GM21723 (cell line): ENCODE measurements around the gene SHANK3.

Experiments used
- ATAC-seq: cut with Tn5 transposase; IDR thresholded peaks from one replicate; pipeline ENCODE4 v1.9.1; 2021; ENCODE audit warnings: mild to moderate bottlenecking, moderate library complexity; ENCODE audit not compliant: unreplicated experiment

Gene SHANK3

DNA sequence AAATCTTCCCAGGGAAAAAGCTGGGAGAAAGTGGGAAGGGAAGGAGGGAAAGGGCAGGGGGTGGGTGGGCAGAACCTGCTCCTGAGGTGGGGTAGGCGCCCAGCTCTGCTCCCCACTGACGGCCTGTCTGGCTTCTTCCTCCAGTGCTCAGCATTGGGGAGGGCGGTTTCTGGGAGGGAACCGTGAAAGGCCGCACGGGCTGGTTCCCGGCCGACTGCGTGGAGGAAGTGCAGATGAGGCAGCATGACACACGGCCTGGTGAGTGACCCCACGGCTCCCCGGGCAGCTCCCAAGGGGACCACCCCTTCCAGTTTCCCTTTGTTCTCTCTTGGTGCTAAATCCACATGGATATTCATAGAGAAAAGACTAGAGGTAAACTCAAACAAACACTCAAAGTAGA, 25.9 kb downstream of the SHANK3 start:
- ATAC-seq, result no peak

DNA sequence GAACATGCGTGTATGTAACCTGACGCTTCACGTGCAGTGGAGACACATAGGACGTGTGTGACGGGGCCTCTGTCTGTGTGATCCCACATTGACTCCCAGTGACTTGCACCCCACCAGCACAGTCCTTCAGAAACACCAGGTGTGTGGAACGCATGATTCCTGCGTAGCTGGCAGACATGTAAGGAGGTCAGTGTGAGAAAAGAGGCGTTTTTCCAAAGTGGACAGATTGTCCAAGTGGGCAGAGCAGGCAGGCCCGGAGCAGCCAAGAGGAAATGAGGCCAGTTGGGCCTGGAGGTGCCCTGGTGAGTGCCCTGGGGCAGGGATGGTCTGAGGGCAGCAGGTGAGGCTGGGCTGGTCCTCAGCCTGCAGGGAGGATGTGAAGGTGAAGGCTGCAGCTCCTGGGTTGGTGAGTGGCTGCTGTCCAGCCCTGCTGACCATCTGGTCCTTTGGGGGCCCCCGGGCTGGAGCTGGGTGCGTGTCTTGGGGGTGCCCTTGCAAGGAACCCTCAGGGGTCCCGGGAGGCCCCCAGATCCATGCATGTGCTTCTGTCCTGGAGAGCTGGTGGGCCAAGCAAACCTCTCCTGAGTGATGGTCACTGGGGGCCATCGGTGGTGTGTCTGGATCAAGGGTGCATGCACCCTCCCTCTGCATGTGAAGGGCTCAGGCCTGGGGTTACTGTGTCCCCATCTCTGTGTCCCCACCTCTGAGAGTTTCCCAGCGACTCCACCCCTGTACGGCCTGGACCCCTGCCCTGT, 26.6 kb downstream of the SHANK3 start:
- no peak for ATAC-seq

DNA sequence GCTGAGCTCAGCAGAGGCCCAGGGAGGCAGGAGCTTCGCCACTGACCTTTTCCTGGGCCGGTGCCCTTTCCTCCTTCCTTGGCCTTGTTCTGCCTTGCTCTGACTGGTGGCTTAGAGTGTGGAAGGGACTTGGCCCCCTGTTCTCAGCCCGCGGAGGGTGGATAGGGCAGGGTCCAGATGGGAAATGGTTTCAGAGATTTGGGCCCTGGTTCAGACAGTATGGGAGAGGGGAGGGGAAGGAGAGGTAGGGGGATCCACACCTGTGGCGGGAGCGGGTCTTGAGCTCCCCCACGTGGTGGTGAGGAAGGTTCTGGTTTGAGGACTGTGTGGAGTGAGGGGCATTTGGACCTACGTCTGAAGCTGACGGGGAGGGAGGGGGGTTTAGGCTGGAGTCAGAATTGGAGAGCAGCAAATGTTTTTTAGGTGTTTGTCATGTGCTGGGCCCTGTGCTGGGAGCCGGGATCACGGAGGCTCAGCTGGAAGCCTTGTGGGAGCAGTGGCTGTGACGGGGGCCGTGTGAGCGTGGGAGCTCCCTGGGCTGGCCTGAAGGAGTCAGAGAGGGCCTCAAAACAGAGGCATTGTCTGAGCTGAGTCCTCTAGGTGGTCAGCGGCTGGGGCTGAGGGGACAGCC, 27.2 kb downstream of the SHANK3 start:
- ATAC-seq, result no peak

DNA sequence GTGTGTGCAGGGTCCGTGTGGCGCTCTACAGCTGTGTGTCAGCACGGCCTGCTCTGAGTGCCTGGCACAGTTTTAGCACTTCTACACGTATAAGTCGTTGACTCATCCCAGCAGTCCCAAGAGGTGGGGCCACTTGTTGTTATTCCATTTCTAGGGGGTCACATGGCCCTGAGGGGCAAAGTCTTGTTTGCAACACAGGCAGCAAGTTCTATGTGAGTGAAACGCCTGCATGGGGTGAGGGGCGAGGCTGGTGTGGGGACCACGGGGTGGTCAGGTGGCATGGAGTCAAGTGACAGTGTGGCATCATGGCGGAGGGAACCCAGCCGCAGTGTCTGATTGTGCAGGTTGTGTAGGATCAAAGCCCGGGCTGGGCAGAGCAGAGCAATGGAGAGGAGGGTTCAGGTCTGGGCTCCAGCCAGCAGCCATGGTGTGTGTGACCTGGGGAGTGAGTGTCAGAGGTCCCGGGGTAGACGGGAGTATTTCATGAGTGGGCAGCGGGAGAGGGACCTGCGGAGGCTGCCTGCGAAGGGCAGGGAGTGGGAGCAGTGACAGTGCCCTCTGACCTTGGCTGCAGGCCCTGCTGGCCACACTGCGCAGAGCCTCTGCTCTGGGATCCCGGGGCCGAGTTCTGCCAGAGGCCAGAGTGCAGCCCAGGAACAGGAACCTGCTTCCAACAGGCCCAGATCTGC, 27.9 kb downstream of the SHANK3 start:
- no peak for ATAC-seq

DNA sequence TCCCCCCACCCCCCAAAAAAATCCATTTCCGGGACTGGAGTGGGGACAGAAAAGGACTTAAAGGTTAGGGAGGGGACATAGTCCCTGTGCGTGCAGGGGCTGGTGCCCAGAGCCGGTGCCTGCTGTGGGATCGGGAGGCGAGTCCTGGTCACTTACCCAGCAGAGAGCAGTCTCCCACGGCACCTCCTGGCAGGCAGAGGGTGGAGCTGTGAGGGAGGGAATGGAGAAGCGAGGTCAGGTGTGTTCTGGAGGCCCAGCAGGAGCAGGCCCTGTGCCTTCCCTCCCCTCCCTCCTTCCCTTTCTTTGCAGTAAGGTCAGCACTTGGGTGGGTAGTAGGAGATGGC, 28.4 kb downstream of the SHANK3 start:
- no peak for ATAC-seq

DNA sequence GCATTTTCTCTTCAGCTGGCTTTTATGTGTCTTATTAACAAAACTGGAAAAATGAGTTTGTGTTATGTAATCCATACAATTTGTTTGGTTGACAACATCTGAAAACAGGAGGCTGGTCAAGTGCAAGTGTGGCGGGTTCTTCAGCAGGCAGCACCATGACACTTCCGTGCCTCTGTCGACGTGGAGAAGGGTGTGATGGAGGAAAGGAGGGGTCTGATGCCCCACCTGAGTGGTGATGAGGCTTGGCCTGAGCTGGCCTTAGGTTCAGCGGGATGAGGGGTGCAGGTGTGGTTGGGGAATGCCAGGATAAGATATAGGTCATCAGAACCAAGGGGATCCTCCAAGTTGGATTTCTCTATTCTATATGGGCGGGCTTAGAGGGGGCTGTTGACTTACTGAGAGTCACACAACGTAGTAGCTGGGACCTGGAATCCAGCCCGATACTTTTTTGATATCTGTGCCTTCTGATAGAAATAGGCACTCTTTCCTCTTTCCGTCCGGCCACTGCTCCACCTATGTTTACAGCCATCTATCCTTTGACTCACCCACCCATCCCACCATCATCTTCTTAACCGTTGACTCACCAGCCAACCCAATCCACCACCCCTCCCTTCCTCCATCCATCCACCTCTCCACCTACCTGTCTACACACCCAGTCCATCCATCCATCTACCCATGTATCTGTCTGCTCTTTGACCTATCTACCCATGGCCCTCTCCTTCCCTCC, 29.0 kb downstream of the SHANK3 start:
- ATAC-seq, result no peak

DNA sequence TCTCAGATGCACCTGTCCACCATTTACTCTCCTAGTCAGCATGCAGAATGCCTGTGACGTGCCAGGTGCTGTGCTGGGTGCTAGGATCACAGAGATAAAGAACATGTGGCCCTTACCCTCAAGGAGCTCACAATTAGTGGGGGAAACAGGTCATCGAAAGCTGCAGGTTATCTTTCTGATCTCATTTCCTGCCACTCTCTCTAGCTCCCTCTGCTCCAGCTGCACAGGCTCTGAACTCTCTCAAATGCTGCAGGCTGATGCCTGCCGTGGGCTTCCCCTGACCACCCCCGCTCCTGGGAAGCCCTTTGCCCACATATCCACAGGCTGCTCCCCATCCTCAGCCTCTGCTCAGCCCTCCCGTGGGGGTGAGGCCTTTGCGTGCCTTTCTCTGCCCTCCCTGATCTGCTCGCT, 29.6 kb downstream of the SHANK3 start:
- ATAC-seq, result no peak

DNA sequence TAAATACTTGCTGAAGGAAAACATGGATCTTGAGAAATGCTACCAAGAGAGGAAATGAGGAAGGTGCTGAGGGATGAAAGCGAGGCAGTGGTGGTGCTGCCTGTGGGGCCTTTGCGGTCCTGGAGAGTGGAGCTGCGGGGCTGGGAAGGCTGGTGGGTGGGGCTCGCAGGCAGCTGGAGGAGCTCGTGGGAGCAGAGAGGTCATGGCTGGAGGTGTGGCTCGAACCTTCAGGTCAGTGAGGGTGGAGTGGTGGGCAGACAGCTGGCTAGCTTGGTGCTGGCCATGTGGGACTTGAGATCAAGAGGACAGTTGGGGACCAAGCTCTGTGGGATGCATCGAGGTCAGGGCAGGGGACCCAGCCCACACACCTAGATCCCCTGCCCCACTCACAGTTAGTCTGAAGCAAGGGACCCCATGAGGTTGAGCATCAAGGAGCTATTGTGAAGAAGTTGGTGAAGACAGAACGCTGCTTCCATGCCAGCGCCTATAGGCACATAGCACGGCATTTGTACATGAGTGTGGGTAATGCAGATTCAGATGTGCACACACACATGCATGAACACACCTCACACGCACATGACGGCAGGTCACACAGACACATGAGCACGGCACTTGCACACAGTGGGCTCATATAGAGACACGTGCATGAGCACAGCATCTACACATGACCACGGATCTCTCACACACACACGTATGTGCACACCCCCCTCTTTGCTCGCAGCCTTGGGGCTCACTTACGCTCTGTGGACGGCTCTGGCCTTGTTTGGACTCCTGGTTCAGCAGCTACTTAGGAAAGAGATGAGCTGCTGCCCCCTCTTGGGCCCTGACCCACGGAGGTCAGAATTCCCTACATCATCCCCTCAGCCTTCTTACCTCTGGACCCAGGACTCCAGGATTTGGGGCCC, 30.4 kb downstream of the SHANK3 start:
- no peak for ATAC-seq

DNA sequence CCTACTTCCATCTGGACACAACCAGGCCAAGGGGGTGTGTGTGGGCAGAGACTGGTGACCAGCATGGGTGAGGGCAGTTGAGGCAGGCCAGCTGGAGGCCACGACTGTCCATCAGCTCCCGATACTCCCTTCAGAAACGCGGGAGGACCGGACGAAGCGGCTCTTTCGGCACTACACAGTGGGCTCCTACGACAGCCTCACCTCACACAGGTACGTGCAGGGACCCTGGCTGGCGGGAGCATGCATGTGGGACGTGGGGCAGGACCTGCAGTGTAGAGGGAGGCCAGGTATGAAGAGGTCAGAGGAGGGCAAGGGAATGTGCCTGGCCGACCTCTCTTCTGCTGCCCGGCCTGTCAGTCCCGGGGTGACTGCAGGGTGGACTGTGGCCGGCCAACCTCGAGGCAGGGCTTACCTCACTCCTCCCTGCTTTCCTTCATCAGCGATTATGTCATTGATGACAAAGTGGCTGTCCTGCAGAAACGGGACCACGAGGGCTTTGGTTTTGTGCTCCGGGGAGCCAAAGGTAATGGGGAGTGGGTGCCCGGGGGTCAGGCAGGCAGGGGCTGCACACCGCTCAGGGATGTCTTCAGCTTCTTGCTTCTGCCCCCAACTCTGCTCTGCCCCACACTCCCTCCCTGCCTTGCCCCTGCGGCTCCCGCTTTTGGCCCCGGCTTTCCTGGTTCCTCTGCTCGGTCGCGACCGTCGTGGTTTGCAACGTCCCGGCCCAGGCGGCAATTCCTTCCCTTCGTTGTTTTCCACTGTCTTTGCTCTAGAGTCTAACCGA, 31.3 kb downstream of the SHANK3 start:
- no peak for ATAC-seq

DNA sequence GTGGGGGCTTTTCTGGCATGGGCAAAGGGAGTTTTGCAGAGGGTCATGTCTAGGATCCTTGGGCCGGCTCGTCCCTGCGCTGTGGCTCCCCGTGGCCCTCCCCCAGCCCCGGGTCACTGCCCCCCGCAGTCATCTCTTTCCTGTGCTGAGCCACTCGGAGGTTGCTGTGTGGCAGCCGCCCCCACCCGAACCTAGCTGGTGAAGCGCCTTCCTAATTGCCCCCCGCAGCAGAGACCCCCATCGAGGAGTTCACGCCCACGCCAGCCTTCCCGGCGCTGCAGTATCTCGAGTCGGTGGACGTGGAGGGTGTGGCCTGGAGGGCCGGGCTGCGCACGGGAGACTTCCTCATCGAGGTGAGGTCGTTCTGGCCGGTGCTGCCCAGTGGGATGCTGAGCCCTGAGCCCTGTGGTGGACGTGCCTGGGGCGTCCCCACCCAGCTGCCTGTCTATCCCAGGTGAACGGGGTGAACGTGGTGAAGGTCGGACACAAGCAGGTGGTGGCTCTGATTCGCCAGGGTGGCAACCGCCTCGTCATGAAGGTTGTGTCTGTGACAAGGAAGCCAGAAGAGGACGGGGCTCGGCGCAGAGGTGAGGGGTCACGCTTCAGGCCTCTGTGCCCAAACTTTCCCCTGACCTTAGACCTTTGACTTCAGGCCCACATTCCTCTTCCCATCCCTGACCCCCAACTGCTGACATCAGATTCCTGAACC, 32.0 kb downstream of the SHANK3 start:
- no peak for ATAC-seq

DNA sequence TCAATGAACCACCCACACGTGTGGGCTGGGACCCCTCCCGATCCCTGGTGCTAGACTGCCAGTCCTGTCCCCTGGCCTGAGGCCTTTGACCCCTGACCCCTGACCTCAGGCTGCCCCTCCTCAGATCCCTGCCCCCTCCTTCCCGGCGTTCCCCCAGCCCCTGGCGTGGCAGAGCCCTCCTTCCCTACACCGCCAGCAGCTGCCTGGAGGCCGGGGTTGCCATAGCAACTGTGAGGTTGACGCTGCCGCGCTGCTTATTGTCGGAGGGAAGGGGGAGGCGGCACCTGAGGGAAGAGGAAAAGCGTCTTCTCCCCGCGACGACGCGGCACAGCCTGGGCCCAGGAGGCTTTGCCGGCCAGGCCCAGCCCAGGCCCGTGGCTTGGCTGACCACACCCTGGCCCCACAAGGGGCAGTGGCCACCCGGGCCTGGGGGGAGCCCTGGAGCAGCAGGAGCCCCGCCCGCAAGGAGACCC, 32.6 kb downstream of the SHANK3 start:
- ATAC-seq, result no peak

DNA sequence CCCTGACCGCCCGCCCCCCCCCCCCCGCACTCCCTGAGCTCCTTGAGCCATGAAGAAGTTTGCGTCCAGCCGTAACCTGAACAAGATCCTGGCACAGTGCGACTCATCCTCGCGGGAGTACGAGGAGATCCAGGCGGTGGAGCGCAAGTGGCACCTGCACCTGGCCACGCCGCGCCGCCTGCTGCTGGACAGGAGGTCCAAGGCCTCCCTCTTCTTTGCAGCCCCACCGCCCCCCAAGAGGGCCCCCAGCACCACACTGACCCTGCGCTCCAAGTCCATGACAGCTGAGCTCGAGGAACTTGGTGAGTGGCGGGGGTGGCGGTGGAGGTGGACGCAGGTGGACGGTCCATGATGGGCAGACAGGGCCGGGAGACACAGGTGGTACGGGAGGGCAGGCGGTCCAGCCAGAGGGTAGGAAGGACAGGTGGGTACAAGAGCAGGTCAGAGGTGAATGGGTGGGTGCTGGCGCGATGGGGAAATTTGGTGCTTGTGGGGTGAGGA, 33.3 kb downstream of the SHANK3 start:
- no peak for ATAC-seq

DNA sequence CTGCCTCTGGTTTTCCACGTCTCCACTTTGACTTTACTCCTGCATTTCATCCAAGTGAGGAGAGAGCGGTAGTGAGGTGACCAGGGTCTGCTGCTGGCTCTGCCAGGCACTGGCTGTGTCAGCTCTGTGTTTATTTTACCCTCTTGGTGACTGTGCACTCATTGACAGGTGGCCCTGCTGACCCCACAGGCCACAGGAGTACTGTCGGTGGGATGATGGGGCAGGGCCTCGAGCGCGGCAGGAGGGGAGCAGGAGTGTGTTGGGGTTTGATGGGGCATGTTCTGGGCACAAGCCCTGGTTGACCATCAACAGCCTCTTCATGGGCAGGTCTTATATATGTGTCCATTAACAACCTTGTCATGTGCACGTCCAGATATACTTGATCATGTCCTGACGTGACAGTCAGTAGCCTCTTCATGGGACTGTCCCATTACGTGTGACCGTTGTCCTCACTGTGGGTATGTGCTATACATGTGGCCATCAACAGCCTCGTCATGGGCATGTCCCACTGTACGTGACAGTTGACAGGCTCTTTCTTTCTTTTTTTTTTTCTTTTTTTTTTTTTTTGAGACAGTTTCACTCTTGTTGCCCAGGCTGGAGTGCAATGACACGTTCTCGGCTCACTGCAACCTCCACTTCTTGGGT, 34.0 kb downstream of the SHANK3 start:
- no peak for ATAC-seq

DNA sequence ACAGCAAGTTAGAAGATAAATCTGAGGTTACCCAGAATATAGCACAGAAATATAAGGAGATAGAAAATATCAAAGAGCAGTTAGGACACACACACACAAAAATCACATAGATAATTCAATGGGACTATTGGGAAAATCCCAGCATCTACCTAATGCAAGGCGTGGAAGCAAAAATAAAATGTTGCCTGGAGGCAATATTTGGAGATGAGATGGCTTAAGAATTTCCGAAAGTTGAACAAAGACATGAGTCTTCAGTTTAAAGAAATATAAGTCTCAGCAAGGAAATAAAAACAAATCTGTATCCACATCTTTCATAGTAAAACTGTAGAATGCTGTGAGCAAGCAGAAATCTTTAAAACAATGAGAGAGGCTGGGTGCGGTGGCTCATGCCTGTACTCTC, 35.9 kb downstream of the SHANK3 start:
- no peak for ATAC-seq

DNA sequence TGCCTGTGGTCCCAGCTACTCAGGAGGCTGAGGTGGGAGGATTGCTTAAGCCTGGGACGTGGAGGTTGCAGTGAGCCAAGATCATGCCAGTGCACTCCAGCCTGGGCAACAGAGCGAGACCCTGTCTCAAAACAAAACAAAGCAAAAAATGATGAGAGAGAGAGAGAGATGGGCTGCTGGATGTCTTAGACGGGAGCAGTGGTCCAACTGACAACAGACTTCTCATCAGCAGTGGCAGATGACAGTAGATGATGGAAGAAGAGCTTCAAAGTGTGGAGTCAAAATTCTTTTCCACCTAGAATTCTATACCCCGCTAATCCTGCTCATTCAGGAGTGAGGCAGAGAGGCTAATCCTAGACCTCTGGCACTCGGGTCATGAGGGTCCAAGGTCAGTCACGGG, 36.4 kb downstream of the SHANK3 start:
- ATAC-seq, result no peak

DNA sequence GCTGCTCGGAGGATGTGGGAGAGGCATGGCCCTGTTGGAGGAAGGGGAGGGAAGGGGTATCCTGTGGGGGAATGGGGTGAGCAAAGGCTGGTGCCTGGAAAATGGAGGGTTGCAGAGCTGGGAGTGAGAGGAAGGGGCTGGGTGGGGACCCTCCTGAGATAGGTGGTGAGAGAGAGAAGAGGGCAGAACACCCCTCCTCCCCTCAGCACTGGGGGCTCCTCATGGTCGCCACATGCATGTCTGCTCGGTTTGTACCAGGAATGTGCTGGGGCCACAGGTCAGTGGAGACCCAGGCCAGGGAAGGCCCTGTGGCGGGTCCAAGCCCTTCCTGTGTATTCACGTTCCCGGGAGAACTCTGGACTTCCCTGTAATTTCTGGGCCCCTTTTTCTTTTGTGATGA, 37.6 kb downstream of the SHANK3 start:
- ATAC-seq, result no peak

DNA sequence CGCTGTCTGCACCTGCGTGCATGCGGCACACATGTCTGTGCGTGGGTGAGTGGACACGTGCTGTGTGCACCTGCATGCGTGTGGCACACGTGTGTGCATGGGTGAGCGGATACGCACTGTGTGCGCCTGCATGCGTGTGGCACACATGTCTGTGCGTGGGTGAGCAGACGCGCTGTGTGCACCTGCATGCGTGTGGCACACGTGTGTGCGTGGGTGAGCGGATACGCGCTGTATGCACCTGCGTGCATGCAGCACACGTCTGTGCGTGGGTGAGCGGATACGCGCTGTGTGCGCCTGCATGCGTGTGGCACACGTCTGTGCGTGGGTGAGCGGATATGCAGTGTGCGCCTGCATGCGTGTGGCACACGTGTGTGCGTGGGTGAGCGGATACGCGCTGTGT, 38.3 kb downstream of the SHANK3 start:
- no peak for ATAC-seq
